Chondrocyte (in vitro differentiated cells): ENCODE measurements around the gene DFFB. TPM values are rescaled to one million over a fixed set of nuclear protein-coding genes. Genes with fewer than 3 reads are reported as not detected.
A peak's percentile ranks its signal among the peaks of the same experiment; 100 is the strongest.

Experiments
- DNase-seq: peaks from one replicate; pipeline ENCODE4 v3.0.0; 2021; ENCODE audit warnings: mixed read lengths, low spot score
- H3K27ac Mint-ChIP-seq: one replicate; pipeline ENCODE4 v1.8.0; 2021; ENCODE audit warnings: mild to moderate bottlenecking, moderate library complexity, mixed read lengths; ENCODE audit not compliant: unreplicated experiment
- H3K27me3 Mint-ChIP-seq: 2 replicates; pipeline ENCODE4 v1.8.0; 2021; ENCODE audit warnings: low read depth, mixed read lengths
- H3K36me3 Mint-ChIP-seq: 2 replicates; pipeline ENCODE4 v1.8.0; 2021; ENCODE audit warnings: low read depth, mixed read lengths
- H3K4me1 Mint-ChIP-seq: 2 replicates; pipeline ENCODE4 v1.8.0; 2021; ENCODE audit warnings: low read depth, mild to moderate bottlenecking, mixed read lengths
- H3K4me3 Mint-ChIP-seq: one replicate; pipeline ENCODE4 v1.8.0; 2021; ENCODE audit warnings: mild to moderate bottlenecking, moderate library complexity, mixed read lengths; ENCODE audit not compliant: unreplicated experiment
- H3K9me3 Mint-ChIP-seq: 2 replicates; pipeline ENCODE4 v1.8.0; 2021; ENCODE audit warnings: low read depth, mixed read lengths
- total RNA-seq: library from RNA; stranded (reverse); gene quantifications from 3 replicates; pipeline ENCODE4 v1.2.1, GENCODE V29; 2021
- TF ChIP-seq, protein P1 (sequence below): fragments of 200-600 bp; sonication (generic); IDR thresholded peaks from 2 replicates; pipeline ENCODE4 v1.5.0; 2021; ENCODE audit warnings: antibody characterized with exemption, mild to moderate bottlenecking, moderate library complexity

DFFB gene
- total RNA-seq, 1 donor from 2014 or later = 8.2 TPM

DNA sequence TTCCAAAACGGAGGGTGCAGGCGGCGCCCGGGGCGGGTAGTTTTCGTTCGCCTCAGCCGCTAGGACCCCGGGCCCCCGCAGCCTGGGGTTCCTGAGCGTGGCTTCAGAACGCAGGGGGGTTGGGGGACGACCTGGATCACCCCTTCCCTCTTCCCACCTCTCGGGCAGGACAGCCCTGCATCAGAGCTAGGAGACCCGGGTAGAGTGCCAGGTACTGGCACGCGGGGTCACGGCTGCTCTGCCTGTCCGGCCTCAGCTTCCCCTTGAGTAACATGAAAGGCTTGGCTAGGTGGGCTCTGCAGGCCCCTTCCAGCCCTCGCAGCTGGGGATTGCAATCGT is 484 bp downstream of the DFFB start:
- Mint-ChIP-seq H3K4me1 (peaks cover 20% of the 10 kb centered on the region), H3K9me3 (no peaks in the 10 kb centered on the region), H3K36me3 (no peaks in the 10 kb centered on the region), H3K27me3 (no peaks in the 10 kb centered on the region), H3K27ac (no peak overlapping the region), H3K4me3 (peak overlapping the region; percentile 95)
- DNase-seq = no peak
- TF ChIP-seq, protein P1, sequence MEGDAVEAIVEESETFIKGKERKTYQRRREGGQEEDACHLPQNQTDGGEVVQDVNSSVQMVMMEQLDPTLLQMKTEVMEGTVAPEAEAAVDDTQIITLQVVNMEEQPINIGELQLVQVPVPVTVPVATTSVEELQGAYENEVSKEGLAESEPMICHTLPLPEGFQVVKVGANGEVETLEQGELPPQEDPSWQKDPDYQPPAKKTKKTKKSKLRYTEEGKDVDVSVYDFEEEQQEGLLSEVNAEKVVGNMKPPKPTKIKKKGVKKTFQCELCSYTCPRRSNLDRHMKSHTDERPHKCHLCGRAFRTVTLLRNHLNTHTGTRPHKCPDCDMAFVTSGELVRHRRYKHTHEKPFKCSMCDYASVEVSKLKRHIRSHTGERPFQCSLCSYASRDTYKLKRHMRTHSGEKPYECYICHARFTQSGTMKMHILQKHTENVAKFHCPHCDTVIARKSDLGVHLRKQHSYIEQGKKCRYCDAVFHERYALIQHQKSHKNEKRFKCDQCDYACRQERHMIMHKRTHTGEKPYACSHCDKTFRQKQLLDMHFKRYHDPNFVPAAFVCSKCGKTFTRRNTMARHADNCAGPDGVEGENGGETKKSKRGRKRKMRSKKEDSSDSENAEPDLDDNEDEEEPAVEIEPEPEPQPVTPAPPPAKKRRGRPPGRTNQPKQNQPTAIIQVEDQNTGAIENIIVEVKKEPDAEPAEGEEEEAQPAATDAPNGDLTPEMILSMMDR = no peak

DNA sequence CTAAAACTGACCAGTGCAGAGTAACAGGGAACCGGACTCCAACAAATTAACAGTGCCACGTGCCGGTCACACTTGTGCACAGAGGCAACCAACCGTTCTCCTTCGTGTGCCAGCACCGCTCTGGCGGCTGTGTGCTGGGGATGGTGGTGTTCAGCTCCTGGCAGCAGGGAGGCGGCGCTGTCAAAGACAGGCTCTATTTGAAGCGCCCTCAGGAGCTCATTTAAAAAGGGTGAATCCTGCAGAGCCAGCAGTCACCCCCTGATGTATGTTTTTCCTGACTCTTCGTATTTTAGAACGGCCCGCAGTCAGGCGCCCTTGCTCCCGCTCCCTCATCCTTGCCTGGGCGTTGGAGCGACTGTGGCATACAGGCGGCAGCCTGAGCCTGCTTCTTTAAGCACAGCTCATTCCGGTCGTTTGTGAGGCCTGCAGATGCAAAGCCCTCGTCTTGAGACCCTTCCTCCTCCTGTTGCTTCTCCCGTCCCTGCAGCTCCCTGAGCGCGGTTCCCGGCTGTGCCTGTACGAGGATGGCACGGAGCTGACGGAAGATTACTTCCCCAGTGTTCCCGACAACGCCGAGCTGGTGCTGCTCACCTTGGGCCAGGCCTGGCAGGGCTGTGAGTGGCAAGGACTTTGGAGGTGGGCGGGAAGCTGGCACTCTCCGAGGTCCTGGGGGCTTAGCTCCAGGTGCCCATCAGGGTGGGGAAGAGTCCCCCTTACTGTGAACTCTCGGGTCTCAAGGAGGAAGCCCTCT is 1.1 kb downstream of the DFFB start:
- H3K27me3 Mint-ChIP-seq = no peaks in the 10 kb centered on the region
- H3K4me3 Mint-ChIP-seq = peak overlapping the region; percentile 95
- TF ChIP-seq, protein P1 = no peak
- H3K27ac Mint-ChIP-seq = no peak overlapping the region
- no peaks in the 10 kb centered on the region for H3K9me3 Mint-ChIP-seq
- peaks cover 23% of the 10 kb centered on the region for H3K4me1 Mint-ChIP-seq
- DNase-seq = peak; percentile 80
- H3K36me3 Mint-ChIP-seq = no peaks in the 10 kb centered on the region

DNA sequence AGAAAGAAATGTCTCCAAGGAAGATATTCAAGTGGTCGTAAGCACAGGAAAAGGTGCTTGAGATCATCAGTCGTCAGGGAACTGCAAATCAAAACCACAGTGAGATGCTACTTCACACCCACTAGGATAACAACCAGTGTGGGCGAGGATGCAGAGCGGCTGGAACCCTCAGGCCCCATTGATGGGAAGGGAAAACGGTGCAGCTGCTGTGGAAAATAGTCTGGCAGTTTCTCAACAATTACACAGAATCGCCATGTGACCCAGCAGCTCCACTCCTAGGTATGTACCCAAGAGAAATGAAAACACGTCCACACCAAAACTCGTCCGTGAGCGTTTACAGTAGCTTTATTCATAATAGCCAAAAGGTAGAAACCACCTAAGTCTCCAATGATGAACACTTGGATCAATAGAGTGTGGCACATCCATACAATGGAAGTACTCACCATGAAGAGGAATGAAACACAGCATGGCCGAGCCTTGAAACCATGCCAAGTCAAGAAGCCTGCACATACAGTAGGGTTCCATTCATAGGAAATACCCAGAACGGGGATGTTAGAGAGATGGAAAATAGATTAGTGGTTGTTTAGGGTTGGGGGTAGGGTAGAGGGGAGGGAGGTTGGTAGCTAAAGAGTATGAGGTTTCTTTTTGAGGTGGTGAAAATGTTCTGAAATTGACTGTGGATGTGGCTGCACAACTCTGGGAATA is 6.1 kb downstream of the DFFB start:
- DNase-seq = peak; percentile 24
- Mint-ChIP-seq H3K4me1 (peaks cover 5% of the 10 kb centered on the region), H3K27ac (no peak overlapping the region), H3K9me3 (no peaks in the 10 kb centered on the region), H3K36me3 (peaks cover 5% of the 10 kb centered on the region), H3K27me3 (no peaks in the 10 kb centered on the region), H3K4me3 (no peak overlapping the region)
- TF ChIP-seq, protein P1 = no peak

DNA sequence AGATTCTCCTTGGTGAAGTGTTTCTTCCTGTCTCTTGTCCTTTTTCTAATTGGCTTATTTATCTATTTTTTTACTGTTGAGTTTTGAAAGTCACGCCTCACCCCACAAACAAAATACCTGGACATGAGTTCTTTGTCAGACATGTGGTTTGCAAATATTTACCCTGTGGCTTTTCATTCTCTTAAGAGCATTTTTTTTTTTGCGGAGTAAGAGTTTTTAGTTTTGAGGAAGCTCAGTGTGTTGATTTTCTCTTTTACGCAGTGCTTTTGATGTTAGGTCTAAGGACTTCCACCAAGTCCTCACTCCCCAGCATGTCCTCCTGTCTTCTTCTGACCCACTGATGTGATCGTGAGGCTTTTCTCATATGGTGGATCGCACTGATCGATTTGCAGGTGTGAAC is 7.6 kb downstream of the DFFB start:
- Mint-ChIP-seq H3K4me1 (peaks cover 5% of the 10 kb centered on the region), H3K36me3 (peaks cover 9% of the 10 kb centered on the region), H3K9me3 (no peaks in the 10 kb centered on the region), H3K27me3 (no peaks in the 10 kb centered on the region), H3K4me3 (no peak overlapping the region), H3K27ac (no peak overlapping the region)
- DNase-seq = no peak
- TF ChIP-seq, protein P1 = no peak

DNA sequence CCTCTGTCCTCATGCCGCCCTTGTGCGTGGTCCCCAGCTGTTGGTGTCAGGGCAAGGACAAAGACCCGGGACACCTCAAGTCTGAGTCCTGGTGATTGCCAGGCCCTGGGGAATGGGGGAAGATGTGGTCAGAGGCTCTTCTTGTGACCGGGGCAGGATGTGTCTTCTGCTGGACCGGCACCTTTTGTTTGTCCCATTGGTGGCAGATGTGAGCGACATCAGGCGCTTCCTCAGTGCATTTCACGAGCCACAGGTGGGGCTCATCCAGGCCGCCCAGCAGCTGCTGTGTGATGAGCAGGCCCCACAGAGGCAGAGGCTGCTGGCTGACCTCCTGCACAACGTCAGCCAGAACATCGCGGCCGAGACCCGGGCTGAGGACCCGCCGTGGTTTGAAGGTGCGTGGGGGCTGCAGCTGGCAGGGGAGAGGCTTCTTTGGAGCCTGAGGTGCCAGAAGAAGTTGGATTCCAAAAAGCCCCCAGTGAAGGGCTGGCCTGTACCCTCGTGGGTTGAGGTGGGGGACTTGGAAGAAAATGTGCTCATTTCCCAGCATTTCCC is 8.4 kb downstream of the DFFB start:
- Mint-ChIP-seq H3K4me3 (no peak overlapping the region), H3K4me1 (peaks cover 5% of the 10 kb centered on the region), H3K27me3 (no peaks in the 10 kb centered on the region), H3K27ac (no peak overlapping the region), H3K36me3 (peaks cover 9% of the 10 kb centered on the region), H3K9me3 (no peaks in the 10 kb centered on the region)
- TF ChIP-seq, protein P1 = no peak
- no peak for DNase-seq
